Loucy (cell line): ENCODE data around the gene POLR1H.

Source experiments
- CTCF ChIP-seq: fragments of 200-600 bp; sonication (generic); conservative IDR thresholded peaks from 2 replicates; pipeline ENCODE4 v1.5.1; 2014; ENCODE audit warnings: mild to moderate bottlenecking, antibody characterized with exemption, low read length
- EZH2phosphoT487 ChIP-seq: fragments of 200-600 bp; IDR thresholded peaks from 2 replicates; pipeline ENCODE4 v1.6.1; 2018; ENCODE audit warnings: antibody characterized with exemption, mild to moderate bottlenecking, moderate library complexity, borderline replicate concordance

DNA sequence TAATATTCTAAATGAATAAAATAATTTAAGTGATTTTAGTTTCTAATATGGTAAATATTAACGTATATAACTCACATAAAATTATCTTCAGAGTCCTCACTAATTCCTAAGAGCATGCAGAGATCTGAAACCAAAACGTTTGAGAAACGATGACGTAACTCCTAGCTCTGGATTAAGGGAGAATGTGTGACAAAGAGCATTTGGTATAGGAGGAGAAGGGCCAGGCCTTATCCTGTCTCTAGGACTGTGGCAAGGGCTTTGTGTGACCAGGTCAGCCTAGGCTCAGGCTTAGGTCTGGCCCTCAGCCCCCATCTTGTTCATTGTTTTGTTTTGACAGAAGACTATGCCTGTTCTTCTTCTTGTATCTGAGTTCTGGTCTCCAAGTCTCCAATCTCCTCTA lies 19.2 kb upstream of the POLR1H start:
- TF ChIP-seq CTCF: no peak
- TF ChIP-seq EZH2phosphoT487: no peak
